GM20000 (cell line): Measurements from ENCODE around the gene AMOTL1.

ENCODE experiments used
- DNase-seq: peaks from one replicate; pipeline ENCODE4 v3.0.0; 2012; ENCODE audit warnings: low spot score
- TF ChIP-seq, protein P1 (sequence below): IDR thresholded peaks from 2 replicates; pipeline ENCODE4 v1.5.1; 2012; ENCODE audit warnings: mild to moderate bottlenecking, control low read depth; ENCODE audit errors: extremely low read depth, missing control alignments

Gene AMOTL1

DNA sequence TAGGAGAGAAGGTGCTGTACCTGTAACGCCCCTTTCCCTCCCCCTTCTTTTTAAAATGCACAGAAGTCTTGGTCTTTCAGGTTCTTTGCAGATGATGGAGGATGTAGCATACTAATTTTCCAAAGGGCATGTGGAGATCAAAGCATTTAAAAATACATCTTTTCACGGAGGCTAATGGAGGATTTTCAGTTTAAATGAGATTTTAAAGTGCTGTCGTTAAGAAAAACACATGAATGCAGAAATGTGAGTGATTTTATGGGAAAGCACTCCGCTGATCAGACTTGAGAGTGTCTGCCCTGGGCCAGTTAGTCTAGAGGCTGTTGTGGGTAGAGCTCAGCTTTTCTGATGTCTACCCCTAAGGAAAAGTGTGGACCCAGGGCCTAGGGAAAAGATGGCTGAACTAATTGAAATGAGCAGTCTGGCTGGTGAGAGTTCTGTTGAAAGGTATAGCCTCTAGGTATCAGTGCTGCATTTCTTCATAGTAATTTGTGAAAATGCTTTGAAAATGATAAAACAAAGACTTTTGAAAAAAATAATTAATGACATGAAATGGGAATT, 2.5 kb downstream of the AMOTL1 start:
- TF ChIP-seq, protein P1, sequence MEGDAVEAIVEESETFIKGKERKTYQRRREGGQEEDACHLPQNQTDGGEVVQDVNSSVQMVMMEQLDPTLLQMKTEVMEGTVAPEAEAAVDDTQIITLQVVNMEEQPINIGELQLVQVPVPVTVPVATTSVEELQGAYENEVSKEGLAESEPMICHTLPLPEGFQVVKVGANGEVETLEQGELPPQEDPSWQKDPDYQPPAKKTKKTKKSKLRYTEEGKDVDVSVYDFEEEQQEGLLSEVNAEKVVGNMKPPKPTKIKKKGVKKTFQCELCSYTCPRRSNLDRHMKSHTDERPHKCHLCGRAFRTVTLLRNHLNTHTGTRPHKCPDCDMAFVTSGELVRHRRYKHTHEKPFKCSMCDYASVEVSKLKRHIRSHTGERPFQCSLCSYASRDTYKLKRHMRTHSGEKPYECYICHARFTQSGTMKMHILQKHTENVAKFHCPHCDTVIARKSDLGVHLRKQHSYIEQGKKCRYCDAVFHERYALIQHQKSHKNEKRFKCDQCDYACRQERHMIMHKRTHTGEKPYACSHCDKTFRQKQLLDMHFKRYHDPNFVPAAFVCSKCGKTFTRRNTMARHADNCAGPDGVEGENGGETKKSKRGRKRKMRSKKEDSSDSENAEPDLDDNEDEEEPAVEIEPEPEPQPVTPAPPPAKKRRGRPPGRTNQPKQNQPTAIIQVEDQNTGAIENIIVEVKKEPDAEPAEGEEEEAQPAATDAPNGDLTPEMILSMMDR: no peak

DNA sequence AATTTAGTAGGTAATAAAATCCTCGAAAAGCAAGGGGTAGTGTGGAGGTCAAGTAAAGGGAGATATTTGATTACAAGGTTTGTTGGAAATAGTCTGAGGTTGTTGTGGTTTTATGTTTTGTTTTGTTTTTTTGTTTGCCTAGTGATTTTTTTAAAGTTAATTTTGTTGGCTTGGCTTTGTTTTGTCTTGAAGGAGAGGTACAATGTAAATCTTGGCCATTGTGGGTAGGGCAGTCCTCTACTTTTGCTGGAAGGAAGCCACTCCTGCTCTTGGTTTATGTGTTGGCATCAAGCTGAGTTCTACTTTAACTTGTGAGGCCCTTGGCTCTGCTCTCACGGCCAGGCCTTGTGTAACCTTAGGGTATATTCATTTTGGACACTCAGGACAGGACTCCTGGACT, 3.2 kb downstream of the AMOTL1 start:
- TF ChIP-seq, protein P1: no peak

More for the DNA sequence above, 2.5 kb downstream of the AMOTL1 start:
- no peak for DNase-seq

DNA sequence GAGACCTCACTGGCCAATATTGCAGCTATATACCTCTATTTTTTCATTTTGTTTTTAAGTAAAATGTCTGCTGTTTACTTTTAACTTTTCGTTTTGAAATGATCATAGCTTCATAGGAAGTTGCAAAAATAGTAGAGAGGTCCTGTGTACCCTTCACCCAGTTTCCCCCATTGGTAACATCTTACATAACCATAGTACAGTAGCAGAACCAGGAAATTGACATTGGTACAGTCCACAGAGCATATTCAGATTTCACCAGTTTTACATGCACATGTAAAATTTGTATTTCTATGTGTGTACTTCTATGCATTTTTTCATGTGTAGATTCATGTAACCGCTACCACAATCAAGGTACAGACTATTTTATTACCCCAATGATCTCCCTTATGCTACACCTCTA, 3.8 kb downstream of the AMOTL1 start:
- TF ChIP-seq, protein P1: no peak
- no peak for DNase-seq

More for the DNA sequence above, 3.2 kb downstream of the AMOTL1 start:
- DNase-seq: no peak

DNA sequence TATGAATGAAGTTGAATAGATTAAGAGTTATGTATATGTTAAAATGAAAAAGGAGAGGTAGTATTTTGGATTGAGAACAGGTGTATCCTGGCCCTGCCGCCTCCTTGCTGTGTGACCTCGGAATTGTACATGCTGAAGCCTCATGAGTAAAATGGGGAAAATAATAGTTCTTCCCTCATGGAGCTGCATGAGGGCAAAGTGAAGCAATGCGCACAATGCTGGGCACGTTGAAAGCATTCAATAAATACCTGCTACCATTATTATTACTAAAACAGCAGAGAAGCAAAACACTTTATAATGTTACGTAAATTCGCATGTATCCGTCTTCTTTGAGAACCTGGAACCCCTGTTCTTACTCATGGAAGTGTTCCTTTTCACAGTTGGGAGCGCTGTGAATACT, 5.7 kb downstream of the AMOTL1 start:
- no peak for DNase-seq
- TF ChIP-seq, protein P1: no peak

DNA sequence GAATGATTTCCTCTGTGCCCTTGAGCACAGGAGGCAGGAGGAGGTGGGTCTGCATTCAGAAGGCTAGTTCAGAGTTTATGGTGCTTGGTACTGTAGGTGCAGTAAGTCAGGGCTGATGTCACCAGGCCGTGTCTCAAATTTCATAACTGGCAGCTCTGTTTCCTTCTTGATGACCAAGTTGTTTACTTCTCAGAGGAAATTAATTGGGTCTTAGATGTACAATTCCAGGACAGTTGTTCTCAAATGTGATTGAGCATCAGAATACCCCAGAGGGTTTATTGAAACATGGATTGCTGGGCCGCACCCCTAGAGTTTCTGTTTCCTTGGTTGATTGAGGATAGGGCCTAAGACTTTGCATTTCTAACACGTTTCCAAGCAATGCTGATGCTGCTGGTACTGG, 6.2 kb downstream of the AMOTL1 start:
- DNase-seq: no peak
- TF ChIP-seq, protein P1: no peak

DNA sequence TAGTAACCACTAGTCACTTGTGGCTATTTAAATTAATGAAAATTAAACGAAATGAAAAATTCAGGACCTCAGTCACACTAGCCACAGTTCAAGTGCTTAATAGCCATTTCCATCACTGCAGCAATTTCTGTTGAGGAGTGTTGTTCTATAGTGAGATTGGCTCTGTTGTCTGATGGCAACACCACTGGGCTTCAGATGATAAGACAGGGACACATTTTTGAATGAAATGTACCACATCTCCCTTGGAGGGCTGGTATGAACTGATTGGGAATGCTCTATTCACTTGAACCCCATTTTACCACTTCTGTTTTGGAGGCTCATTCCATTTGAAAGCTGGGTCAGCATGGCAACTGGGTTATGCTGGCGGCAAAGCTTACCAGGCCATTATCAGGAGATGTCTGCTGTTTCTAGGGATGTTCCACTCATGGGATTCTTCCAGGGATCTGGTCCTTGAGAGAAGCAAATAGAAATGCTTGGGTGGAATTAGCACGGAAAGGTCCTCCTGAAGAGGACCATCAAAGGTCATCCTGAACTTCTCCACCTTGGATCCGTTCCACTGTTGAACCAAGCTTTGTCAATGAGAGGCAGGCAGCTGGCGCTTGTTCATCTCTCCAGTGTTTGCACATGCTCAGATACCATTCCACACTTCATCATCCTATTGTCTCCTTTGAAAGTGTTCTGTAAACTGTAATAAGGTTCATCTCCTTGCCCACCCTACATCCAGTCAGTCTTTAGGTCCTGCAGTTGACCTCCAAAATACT, 7.6 kb downstream of the AMOTL1 start:
- DNase-seq: no peak
- TF ChIP-seq, protein P1: no peak
